ENCODE data around the gene BRPF1.

BRPF1 gene

DNA sequence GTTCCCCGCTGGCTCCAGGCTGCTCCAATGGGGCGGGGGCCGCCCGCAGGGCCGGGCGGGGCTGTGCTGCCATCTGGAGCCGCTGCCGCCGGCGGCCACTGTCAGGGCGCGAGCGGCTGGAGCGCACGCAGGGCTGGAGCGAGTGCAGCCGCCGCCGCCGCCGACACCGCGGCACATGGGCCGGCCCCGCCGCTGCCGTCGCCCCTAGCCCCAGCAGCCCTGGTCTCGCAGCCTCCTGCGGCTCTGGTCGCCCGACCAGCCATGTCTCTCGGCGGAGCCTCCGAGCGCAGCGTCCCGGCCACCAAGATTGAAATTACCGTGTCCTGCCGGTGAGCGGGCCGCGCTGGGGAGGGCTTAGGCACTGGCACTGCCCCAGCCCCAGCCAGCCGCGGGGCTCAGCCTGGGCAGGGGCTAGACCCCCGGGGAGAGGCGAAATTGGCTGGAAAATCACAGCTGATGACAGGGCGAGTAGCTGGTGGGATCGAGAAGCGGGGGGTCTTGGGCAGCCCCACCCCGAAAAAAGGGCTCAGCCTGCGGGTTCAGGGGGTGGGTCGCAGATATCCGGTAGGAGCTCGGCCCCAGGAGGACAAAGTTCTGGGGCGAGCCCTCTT, 27.7 kb upstream of the BRPF1 start, which contains the start of gene CPNE9:
CPNE9 (plus strand) TSS at position 98 of the 611 bp plus-strand sequence; CDS start at position 262, 164 bp downstream.
- no peak for DNase-seq (ENCODE audit: low read depth)

DNA sequence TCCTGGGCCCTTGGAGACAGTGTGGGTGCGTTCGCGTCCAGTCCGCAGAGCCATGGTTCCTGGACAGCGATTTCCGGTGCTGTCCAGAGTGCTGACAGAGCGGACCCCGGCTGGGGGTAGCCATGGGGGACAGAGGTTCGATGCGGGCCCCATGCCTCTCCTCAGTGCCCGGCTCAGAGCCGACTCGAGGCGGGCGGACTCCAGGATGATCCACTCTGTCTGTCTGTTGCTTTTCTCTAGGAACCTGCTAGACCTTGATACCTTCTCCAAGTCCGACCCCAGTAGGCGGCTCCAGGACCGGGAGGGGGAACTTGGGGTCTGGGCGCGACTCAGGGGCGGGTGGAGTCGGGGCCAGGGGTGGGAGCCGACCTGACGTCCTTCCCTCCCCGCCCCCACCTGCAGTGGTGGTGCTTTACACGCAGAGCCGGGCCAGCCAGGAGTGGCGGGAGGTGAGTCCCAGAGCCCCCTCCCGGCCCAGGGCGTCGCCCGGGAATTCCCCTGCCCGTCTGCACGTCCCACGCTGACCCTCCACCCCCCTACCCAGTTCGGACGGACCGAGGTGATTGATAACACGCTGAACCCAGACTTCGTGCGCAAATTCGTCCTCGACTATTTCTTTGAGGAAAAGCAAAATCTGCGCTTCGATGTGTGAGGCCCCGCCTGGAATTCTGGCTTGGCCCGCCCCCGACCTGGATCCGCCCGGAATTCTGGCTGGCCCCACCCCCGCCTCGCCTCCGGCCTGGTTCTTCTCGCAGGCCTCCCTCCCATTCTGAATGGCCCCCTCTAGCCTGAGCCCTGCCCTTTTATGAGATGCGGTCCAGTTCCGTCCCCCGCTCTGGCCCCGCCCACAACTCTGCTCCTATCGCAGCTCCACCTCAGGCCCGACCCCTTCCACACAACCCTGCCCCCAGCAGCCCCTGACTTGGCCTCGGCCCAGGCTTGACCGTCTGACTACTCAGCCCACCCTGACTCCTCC, 26.9 kb upstream of the BRPF1 start:
- no peak for DNase-seq (ENCODE audit: low read depth)

DNA sequence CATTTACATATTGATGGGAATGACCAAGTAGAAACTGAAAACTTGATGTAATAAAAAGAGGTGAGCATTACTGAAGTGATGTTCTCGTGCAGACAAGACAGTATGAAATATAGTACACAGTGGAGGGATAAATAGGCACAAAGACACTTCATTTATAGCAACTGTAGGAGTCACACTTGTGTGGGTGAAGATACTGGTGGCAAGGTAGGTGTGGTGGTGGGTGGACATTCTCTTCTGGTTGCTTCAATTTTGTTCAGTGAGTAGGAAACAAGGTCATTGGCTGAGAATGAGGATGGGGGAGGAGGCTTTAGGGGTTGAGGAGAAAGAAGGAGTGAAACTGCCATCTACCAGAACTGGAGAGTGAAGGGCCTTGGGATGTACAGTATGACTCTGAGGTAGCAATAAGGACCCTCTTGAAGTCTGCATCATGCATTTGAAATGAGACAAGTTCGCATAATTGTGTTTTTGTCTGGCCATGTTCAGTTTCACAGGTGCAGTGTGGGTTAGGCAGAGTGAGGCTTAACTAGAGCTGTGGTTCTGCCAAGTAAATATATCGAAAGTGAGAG, 21.3 kb upstream of the BRPF1 start:
- DNase-seq (ENCODE audit: low read depth) = no peak

DNA sequence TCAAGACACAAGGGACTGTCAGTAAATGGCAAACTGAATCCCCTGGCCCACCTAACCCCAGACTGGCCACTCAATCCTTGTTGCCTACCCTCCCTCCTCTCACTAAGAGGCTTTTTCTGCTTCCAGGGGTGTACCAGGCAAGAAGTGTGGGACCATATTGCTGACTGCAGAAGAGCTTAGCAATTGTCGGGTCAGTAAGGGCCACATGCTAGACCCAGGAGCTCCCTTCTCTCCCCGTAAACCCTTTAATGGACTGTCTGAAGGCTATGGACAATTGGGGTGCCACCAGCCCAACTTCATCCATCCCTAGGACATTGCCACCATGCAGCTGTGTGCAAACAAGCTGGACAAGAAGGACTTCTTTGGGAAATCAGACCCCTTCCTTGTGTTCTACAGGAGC, 19.1 kb upstream of the BRPF1 start:
- DNase-seq (ENCODE audit: low read depth) = no peak

DNA sequence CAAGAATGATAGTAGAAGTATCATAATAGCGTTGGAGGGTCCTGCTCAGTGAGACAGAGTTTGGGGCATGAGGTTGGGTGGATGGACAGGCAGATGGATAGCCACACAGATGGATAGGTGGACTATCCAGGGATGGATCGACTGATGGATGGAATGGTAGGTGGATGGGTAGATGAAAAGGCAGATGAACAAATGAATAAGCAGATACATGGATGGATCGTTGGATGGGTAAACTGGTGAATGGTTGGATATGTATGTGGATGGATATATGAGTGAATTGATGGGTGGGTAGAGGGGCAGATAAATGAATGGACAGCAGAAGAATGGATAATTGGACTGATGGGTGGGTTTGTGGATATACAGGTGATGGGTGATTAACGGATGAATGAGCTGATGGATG, 18.4 kb upstream of the BRPF1 start:
- no peak for DNase-seq (ENCODE audit: low read depth)

DNA sequence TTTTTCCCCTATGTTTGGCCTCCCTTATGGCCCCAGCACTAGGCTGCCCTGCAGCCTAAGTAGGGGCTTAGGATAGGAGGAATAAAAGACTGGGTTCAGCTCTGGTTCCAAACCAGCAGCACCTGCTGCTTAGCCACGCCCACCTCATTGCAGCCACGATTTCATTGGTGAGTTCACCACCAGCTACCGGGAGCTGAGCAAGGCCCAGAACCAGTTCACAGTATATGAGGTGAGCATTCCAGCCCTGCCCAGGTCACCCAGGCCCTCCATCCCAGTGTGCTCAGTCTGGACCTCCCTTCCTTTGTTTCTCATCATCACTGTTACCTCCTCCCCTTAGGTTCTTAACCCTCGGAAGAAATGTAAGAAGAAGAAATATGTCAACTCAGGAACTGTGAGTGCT, 16.4 kb upstream of the BRPF1 start:
- no peak for DNase-seq (ENCODE audit: low read depth)

DNA sequence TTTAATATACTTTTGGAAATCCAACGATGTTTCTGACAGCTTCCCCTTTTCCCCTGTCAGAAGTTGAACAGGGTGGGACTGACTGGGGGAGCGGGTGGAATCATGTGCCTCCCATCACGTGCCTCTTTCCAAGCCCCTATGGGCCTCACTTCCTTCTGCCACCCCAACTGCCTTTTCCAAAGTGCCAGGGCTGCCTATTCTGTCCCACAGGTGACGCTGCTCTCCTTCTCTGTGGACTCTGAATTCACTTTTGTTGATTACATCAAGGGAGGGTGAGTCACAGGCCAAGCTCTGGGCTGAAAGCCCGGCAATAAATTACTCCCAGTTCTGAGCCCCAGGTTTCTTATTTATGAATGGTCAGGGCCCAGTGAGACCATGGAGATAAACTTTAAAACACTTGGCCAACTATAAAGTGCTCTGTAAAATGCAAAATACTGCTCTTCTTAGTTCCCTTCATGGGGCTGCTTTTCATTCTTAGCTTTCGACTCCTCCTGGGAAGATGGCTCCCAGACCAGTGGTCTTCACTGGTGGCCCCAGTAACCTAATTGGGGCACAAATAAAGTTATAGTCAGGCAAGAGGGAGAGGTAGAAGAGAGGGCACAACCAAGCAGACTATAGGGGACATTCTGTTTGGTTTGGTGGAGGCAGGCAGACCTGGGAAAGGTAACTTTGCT, 15.6 kb upstream of the BRPF1 start:
- DNase-seq (ENCODE audit: low read depth) = peak; percentile 33

DNA sequence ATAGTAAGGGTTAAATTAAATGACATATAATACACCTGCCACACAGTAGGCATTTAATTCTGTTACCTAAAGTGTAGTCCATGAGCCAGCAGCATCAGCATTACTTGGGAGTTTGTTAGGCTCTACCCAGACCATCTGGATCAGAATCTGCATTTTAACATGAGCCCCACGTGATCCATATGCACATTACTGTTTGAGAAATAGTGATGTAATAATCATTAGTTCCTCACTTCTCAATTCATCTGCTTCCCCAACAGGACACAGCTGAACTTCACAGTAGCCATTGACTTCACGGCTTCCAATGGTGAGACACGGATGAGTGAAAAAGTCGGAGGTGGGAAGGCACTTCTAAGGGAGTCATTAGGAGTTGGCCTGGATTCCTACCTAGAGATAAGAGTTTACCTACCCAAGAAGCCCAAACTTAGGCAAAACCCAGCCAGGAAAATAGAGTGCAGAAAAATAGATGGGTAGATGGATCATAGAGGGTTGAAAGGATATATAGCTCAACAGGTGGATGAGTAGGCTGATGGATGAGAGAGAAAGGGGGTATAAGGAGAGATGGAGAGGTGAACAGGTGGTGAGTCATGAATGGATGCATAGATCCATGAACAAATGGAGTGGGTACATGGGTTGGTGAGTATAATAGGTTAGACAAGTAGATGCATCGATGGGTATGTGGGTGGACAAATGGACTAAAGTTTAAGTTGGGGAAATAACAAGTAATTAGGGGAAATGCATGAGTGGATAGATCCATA, 14.6 kb upstream of the BRPF1 start:
- no peak for DNase-seq (ENCODE audit: low read depth)

DNA sequence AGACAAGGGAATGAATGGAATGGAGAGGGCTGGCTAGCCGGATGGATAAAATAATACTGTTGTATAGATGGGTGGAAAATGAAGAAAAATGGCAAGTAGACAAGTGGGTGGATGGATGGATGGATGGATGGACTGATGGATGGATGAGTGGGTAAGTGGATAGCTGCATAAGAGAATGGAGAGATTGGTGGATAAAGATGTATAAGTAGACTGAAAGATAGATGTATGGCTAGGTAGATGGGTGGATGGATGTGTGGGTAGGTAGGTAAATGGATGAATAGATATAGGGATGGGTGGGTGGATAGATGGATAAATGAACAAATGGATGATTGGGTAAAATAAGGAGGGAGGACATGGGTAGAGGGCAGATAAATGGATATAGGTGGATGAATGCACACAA, 14.0 kb upstream of the BRPF1 start:
- no peak for DNase-seq (ENCODE audit: low read depth)

DNA sequence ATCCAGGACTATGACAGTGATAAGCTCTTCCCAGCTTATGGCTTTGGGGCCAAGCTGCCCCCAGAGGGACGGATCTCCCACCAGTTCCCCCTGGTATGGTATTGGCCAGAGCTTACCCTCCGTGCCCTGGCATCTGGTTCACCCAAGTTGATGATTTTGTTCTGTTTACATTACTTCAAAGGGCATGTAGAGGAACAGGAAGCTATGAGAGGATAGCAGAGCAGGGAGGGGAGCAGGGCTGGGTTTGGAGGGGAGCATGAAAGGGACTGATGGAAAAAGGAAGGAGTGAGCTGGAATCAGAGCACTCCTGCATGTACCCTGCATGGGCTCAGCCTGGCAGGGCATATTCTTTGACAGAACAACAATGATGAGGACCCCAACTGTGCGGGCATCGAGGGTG, 13.4 kb upstream of the BRPF1 start:
- no peak for DNase-seq (ENCODE audit: low read depth)

DNA sequence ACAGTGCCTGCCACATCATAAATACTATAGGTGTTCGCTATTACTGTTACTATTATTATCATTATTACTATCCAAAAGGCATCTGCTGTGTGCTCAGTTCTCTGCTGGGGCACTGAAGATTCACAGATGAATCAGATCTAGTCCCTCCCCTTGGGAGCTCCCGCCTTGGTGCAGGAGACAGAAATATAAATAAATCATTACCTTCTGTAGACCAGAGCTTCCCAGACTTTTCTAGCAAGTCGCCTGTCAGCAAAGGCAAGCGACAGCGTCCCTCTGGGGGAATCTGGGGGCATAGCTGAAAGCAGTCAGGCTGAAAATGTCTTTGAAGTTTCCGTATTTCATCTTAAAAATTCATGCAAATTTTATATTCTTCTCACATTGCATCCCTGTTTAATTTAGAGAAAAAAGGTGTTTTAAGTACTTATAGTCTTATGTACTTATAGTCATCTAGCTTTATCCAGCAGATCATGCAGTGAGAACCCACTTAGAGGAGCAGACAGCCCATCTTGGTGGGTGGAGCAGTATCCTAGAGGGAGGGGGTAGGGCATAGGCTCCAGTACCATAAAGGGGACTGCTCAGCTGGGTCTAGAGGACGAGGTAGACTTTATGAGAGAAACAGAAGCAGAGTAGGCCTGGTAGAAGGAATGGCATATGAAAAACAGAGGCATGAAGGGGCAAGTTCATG, 10.4 kb upstream of the BRPF1 start:
- no peak for DNase-seq (ENCODE audit: low read depth)

DNA sequence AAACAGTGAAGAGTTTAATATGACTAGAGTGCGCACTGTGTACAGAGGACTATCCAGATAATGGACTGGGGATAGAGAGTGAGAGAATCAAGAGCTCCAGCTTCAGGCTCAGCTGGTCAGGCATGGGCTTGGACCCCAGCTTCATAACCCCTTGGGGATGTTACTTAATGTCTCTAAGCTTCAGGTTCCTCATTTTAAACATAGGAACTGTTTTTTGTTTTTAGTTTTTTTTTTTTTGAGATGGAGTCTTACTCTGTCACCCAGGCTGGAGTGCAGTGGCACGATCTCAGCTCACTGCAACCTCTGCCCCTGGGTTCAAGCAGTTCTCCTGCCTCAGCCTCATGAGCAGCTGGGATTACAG, 9.9 kb upstream of the BRPF1 start:
- DNase-seq (ENCODE audit: low read depth) = no peak

DNA sequence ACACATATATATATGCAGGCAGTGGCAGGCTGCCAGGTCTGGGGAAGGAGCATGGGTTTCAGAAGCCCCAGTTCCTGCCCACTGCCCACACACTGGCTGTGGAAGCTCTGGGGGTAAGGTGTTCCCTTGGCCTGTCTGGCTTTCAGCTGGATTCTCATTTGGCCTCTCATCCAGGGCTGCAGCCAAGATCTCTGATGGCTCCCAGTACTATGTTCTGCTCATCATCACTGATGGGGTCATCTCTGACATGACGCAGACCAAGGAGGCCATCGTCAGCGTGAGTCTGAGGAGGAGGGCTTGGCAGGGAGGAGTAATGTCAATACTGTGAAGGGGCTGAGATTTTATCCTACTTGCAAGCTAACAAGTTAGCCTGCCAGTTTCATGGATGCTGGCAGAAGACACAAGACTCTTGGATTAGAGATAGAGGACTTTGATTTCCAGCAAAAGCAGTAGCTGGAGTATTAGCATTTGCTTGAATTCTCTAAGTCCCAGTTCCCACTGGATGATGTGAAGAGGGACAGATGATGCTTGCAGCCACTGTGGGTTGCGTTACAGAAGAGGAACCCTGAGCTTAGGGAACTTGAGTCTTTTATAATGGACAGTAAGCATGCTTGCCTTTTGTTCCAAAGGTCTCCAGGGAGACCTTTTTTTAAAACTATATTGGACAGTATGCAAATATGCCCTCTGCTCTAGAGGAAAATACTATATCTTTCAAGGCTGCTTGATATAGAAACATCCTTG, 5.6 kb upstream of the BRPF1 start:
- DNase-seq (ENCODE audit: low read depth) = no peak

DNA sequence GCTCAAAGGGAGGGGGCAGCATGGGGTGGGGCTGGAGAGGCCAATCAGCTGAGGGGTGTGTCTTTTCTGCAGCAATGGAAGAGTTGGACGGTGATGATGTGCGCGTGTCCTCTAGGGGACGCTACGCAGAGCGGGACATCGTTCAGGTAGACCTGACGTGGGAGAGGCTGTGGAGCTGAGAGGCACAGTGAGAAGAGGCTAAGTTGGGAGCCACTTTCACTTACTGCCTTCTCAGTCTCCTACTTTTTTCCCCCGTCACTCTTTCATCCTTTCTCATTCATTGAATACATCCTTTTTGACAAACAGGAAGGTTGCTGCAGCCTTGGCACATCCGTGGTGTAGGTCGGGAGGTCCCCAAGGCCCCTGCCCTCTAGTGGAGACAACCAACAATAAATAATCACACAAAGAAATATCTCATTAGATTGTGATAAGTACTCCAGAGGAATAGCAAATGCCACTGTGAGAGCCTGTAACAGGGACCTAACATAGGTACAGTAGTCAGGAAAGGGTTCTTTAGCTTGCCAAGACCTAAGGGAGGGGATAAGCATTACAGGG, 4.4 kb upstream of the BRPF1 start:
- peak; percentile 56 for DNase-seq (ENCODE audit: low read depth)

DNA sequence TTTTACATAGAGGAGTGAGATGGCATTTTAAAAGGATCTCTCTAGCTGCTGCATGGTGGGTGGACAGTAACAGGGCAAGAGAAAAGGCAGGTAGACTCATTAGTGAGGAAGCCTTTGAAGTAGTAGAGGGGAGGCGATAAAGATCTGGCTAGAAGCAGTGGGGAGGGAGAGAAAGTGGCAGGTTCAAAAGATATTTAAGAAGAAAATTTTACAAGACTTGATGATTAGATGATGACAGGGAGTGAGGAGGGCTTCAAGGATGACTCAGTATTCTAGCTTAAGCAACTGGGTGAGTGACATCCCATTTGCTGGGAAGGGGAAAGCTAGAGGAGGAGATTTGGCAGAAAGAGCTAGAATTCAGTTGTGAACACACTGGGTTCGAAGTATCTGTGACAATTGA, 3.8 kb upstream of the BRPF1 start:
- DNase-seq (ENCODE audit: low read depth) = no peak

DNA sequence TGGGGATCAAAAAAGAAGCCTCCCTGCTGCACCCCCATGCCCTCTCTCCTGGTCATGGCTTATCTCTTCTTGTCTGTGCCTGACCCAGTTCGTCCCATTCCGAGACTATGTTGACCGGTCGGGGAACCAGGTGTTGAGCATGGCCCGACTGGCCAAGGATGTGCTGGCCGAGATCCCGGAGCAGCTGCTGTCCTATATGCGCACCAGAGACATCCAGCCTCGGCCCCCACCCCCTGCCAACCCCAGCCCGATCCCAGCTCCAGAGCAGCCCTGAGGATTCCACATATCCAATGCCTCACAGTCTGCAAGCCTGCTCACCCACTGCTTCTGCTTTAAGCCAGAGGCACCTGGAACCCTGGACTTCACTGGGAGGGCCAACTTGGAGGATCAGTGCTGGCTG, 2.1 kb upstream of the BRPF1 start:
- no peak for DNase-seq (ENCODE audit: low read depth)

DNA sequence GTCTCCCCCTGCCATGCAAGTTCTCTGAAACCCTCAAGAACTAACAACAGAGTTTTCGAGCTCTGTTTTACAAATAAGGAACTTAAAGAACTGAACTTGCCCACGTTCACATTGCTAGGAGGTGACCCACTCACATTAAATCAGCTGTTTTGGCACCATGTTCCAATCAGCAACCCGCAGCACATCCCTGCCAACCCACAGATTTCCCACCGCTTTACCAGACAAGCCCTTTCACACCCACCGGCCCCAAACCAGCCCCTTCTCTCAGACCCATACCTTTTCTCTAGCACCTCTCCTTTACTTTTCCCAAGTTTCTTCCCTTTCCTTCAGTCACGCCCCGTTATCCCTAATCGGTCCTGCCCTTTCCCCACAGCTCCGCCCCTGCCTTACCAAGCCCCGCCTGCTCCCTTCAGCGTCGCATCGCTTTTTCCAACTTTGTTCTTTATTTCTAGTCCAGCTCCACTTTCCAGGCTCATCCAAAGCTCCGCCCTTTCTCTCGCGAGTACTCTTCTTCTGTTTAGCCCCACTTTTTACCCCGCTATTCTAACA, 804 bp upstream of the BRPF1 start:
- no peak for DNase-seq (ENCODE audit: low read depth)

DNA sequence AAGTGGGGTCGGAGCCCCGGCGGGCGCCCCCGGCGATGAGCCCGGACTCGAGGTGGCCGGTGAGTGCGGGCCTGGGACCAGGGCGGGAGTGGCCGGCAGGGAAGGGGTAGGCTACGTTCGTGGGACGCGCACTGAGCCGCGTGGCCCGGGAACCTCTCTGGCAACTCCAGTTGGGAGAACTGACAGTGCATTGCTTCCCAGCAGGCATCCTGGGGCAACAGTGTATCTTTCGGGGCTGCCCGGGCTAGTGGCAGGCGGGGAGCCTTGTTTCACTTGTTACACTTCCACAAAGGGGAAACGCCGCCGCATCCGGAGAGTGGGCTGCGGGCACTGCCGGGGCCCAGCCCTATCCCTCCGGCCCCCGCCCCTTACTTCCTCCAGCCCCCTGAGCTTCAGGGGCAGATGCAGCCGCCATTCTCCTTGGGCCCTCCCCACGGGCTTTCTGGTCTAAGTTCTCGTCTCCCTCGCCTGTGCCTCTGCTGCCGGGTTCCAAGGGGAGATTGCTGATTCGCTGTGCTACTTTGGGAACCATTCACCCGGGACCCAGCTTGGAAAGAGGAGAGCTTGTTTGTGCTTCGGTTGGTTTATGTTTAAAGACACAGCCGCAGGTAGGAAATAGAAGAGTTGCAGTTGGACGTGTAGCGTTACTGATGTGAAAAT, 675 bp downstream of the BRPF1 start:
- peak; percentile 38 for DNase-seq (ENCODE audit: low read depth)

DNA sequence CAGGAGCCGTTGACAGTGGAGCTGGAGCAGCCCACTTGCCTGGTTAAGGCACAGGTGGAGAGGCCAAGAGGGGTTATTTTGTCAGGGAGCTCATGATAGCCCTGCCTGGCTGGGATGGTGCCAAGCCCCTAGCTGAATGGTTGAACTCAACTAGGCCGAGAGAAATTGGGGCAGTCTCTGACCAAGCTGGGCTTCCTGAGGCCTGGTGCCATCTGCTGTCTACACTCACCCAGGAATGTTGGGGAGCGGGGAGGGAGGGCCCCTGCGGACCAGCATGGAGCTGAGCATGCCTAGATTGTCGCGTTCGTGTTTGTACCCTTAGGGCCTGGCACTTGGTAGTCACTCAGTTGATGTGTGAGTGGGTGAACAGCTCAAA, 1.2 kb downstream of the BRPF1 start:
- no peak for DNase-seq (ENCODE audit: low read depth)

Data from activated T-cell treated with anti-CD3 and anti-CD28 coated beads for 48 hours (primary cell).